ENCODE data around the gene FBXL17. TPM values are rescaled to one million over a fixed set of nuclear protein-coding genes. Genes with fewer than 3 reads are reported as not detected.

Gene FBXL17
- total RNA-seq, 1 donor from 2014 or later: 17.6 TPM

- Mint-ChIP-seq H3K27me3 (ENCODE audit: unreplicated experiment) (no peaks in the 10 kb centered on the region), H3K36me3 (ENCODE audit: unreplicated experiment) (no peaks in the 10 kb centered on the region), H3K4me3 (ENCODE audit: unreplicated experiment) (no peak overlapping the region), H3K9me3 (ENCODE audit: unreplicated experiment) (no peaks in the 10 kb centered on the region), H3K27ac (ENCODE audit: unreplicated experiment) (no peak overlapping the region), H3K4me1 (ENCODE audit: unreplicated experiment) (peaks cover 9% of the 10 kb centered on the region)
- DNase-seq (ENCODE audit: extremely low spot score, unreplicated experiment): no peak
- no peak for TF ChIP-seq CTCF (IDR thresholded peaks at IDR 0.05)
Observed at GRCh38 chr5:107933326-107933725, 448.6 kb downstream of the FBXL17 start.

- no peak overlapping the region for H3K27ac Mint-ChIP-seq (ENCODE audit: unreplicated experiment)
- H3K4me1 Mint-ChIP-seq (ENCODE audit: unreplicated experiment): peaks cover 13% of the 10 kb centered on the region
- H3K27me3 Mint-ChIP-seq (ENCODE audit: unreplicated experiment): no peaks in the 10 kb centered on the region
- H3K9me3 Mint-ChIP-seq (ENCODE audit: unreplicated experiment): no peaks in the 10 kb centered on the region
- H3K4me3 Mint-ChIP-seq (ENCODE audit: unreplicated experiment): no peak overlapping the region
- no peak for DNase-seq (ENCODE audit: extremely low spot score, unreplicated experiment)
- H3K36me3 Mint-ChIP-seq (ENCODE audit: unreplicated experiment): no peaks in the 10 kb centered on the region
- TF ChIP-seq CTCF (IDR thresholded peaks at IDR 0.05): no peak
Observed at GRCh38 chr5:107930891-107931290, 451.0 kb downstream of the FBXL17 start.

GRCh38 chr5:107930092-107930491, 451.8 kb downstream of the FBXL17 start:
- Mint-ChIP-seq H3K4me1 (ENCODE audit: unreplicated experiment) (peaks cover 13% of the 10 kb centered on the region), H3K27me3 (ENCODE audit: unreplicated experiment) (no peaks in the 10 kb centered on the region), H3K4me3 (ENCODE audit: unreplicated experiment) (no peak overlapping the region), H3K27ac (ENCODE audit: unreplicated experiment) (no peak overlapping the region), H3K36me3 (ENCODE audit: unreplicated experiment) (no peaks in the 10 kb centered on the region), H3K9me3 (ENCODE audit: unreplicated experiment) (no peaks in the 10 kb centered on the region)
- no peak for DNase-seq (ENCODE audit: extremely low spot score, unreplicated experiment)
- no peak for TF ChIP-seq CTCF (IDR thresholded peaks at IDR 0.05)

- DNase-seq (ENCODE audit: extremely low spot score, unreplicated experiment): no peak
- no peak overlapping the region for H3K27ac Mint-ChIP-seq (ENCODE audit: unreplicated experiment)
- no peak overlapping the region for H3K4me3 Mint-ChIP-seq (ENCODE audit: unreplicated experiment)
- H3K36me3 Mint-ChIP-seq (ENCODE audit: unreplicated experiment): no peaks in the 10 kb centered on the region
- H3K27me3 Mint-ChIP-seq (ENCODE audit: unreplicated experiment): no peaks in the 10 kb centered on the region
- H3K9me3 Mint-ChIP-seq (ENCODE audit: unreplicated experiment): no peaks in the 10 kb centered on the region
- H3K4me1 Mint-ChIP-seq (ENCODE audit: unreplicated experiment): peaks cover 13% of the 10 kb centered on the region
- TF ChIP-seq CTCF (IDR thresholded peaks at IDR 0.05): no peak
Observed at GRCh38 chr5:107929080-107929479, 452.8 kb downstream of the FBXL17 start.

GRCh38 chr5:107926121-107926520, 455.8 kb downstream of the FBXL17 start:
- no peak overlapping the region for H3K4me3 Mint-ChIP-seq (ENCODE audit: unreplicated experiment)
- no peaks in the 10 kb centered on the region for H3K27me3 Mint-ChIP-seq (ENCODE audit: unreplicated experiment)
- no peaks in the 10 kb centered on the region for H3K36me3 Mint-ChIP-seq (ENCODE audit: unreplicated experiment)
- no peak for DNase-seq (ENCODE audit: extremely low spot score, unreplicated experiment)
- no peaks in the 10 kb centered on the region for H3K9me3 Mint-ChIP-seq (ENCODE audit: unreplicated experiment)
- no peak for TF ChIP-seq CTCF (IDR thresholded peaks at IDR 0.05)
- H3K4me1 Mint-ChIP-seq (ENCODE audit: unreplicated experiment): peaks cover 10% of the 10 kb centered on the region
- H3K27ac Mint-ChIP-seq (ENCODE audit: unreplicated experiment): no peak overlapping the region

Data from osteocyte (in vitro differentiated cells).